Kidney epithelial cell (primary cell): ENCODE measurements around the gene HTRA1. TPM values are rescaled to one million over a fixed set of nuclear protein-coding genes. Genes with fewer than 3 reads are reported as not detected.

Source experiments
- DNase-seq: peaks from one replicate; pipeline ENCODE4 v3.0.0-alpha.2; 2010; ENCODE audit warnings: low read depth
- H3K27me3 ChIP-seq: 2 replicates; pipeline ENCODE4 v1.6.0; 2011; ENCODE audit warnings: low read length; ENCODE audit not compliant: control insufficient read depth, insufficient read depth
- H3K36me3 ChIP-seq: 2 replicates; pipeline ENCODE4 v1.5.1; 2011; ENCODE audit warnings: low read length; ENCODE audit not compliant: control insufficient read depth, insufficient read depth
- H3K4me3 ChIP-seq: 2 replicates; pipeline ENCODE4 v1.5.1; 2011; ENCODE audit warnings: low read depth, mild to moderate bottlenecking, control low read depth, low read length
- total RNA-seq: library from RNA; depleted of rRNA; stranded (reverse); fragments of >200 nt; gene quantifications from 2 replicates; pipeline ENCODE4 v1.2.3, GENCODE V29; 2015
- TF ChIP-seq, protein P1 (sequence below): IDR thresholded peaks from 2 replicates; pipeline ENCODE4 v1.5.1; 2011; ENCODE audit warnings: mild to moderate bottlenecking, moderate library complexity, low read length, control low read depth, inconsistent platforms; ENCODE audit not compliant: insufficient read depth, poor library complexity, severe bottlenecking

Gene HTRA1
- total RNA-seq, 1 donor from 2014 or later = 110 TPM

DNA sequence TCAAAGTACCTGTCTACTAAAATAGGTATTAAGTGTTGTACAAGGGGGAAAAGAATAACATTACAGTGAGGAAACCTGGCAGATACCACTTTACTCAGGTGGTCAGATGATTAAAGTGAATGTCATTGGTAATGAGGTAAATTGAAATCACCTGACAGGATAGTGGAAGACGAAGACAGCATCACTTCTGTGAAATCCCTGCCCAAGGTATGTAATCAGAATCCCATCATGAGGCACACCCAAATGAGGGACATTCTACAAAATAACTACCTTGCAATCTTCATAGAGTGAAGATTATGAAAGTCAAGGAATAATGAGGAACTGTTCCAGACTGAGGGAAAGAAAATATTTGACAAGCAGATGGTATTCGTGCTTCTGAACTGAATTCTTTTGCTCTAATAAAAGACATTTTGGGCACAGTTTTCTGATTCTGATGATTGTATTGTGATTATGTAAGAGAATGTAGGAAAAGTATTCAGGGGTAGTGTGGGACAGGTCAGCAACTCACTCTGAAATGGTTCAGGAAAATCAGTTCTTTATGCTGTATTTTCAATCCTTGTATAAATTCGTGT, 40.2 kb upstream of the HTRA1 start:
- TF ChIP-seq, protein P1, sequence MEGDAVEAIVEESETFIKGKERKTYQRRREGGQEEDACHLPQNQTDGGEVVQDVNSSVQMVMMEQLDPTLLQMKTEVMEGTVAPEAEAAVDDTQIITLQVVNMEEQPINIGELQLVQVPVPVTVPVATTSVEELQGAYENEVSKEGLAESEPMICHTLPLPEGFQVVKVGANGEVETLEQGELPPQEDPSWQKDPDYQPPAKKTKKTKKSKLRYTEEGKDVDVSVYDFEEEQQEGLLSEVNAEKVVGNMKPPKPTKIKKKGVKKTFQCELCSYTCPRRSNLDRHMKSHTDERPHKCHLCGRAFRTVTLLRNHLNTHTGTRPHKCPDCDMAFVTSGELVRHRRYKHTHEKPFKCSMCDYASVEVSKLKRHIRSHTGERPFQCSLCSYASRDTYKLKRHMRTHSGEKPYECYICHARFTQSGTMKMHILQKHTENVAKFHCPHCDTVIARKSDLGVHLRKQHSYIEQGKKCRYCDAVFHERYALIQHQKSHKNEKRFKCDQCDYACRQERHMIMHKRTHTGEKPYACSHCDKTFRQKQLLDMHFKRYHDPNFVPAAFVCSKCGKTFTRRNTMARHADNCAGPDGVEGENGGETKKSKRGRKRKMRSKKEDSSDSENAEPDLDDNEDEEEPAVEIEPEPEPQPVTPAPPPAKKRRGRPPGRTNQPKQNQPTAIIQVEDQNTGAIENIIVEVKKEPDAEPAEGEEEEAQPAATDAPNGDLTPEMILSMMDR = no peak
- peaks cover 2% of the 10 kb centered on the region for H3K36me3 ChIP-seq
- no peaks in the 10 kb centered on the region for H3K27me3 ChIP-seq
- H3K4me3 ChIP-seq = no peak overlapping the region
- DNase-seq = no peak

DNA sequence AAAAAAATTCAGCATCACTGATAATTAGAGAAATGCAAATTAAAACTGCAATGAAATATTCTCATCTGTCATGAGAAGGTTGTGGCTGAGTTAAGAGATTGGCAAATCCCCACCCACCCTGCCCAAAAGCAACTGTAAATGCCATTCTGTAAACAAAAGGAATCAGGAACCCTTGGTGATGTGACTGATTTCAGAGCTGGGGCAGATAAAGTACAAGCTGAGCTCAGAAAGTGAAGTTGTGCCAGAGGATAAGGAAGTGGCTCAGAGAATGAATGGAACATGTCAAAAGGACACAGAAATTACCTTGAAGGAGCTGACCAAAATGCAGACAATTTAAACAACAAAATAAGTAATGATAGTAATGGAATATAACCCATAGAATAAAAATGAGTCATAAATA, 39.6 kb upstream of the HTRA1 start:
- peaks cover 1% of the 10 kb centered on the region for H3K36me3 ChIP-seq

DNA sequence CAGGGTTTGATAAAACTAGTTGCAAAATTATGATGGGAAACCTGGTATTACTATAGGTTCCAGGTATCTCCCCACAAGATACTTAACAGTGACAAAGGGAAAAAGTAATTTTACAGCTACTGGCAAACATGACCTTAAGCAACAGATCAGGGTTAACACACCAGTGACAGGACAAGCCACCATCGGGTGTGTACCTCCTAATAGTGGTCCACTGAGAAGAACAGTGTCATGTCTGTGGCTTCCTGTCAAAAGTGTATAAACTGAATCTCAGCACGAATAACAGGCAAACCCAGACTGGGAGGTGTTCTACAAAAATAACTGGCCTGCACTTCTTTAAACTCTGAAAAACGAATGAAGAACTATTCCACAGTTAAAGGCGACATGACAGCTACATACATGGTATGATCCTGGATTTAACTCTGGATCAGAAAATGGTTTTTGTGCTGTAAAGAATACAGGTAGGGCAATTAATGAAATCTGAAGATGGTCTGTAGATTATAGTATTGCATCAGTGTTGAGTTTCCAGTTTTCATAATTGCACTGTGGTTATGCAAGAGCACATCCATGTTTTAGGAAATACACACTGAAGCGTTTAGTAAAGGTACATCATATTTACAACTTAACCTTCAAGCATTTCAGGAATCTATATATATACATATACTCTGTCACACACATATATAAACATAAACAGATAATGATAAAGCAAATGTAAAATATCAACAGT, 38.9 kb upstream of the HTRA1 start:
- no peaks in the 10 kb centered on the region for H3K27me3 ChIP-seq
- TF ChIP-seq, protein P1 = no peak
- H3K36me3 ChIP-seq = peaks cover 1% of the 10 kb centered on the region
- no peak overlapping the region for H3K4me3 ChIP-seq
- DNase-seq = no peak

More for the DNA sequence above, 39.6 kb upstream of the HTRA1 start:
- no peak overlapping the region for H3K4me3 ChIP-seq
- TF ChIP-seq, protein P1 = no peak
- DNase-seq = no peak
- H3K27me3 ChIP-seq = no peaks in the 10 kb centered on the region

DNA sequence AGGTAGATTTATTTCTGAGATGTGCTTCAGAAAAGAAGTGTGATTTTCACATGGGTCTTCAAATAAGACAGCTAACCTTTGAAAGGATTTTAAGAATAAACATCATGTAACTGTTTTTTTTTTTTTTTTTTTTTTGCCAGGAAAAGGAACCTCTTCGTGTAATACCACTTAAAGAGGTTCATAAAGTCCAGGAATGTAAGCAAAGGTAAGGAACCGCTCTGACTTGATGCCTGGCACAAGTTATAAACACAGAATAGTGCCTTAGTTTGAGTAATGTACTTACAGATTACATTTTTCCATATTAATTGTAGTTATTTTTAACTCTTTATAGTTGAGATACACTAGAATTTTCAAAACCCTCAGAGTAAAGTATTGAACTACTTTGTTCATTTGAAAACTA, 37.3 kb upstream of the HTRA1 start:
- H3K36me3 ChIP-seq = peaks cover 1% of the 10 kb centered on the region
- no peaks in the 10 kb centered on the region for H3K27me3 ChIP-seq
- no peak for DNase-seq
- no peak overlapping the region for H3K4me3 ChIP-seq
- TF ChIP-seq, protein P1 = no peak

DNA sequence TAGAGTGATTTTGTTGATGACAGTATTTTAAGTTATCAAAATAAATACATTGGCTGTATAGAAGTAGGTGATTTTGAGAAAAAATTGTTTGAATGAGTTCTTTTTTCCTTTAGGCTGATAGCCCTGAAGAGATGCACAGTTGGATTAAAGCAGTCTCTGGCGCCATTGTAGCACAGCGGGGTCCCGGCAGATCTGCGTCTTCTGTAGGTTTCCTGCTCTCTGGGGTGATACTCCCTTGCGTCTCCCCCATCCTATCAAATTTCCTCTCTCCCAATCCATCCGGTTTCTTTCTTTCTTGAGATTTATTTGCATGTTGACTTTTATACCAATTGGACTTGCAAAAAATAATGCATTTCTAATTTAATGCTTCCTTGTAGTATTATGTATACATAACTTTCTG, 34.5 kb upstream of the HTRA1 start:
- H3K27me3 ChIP-seq = no peaks in the 10 kb centered on the region
- no peak overlapping the region for H3K4me3 ChIP-seq
- DNase-seq = no peak
- TF ChIP-seq, protein P1 = no peak
- H3K36me3 ChIP-seq = peaks cover 2% of the 10 kb centered on the region

DNA sequence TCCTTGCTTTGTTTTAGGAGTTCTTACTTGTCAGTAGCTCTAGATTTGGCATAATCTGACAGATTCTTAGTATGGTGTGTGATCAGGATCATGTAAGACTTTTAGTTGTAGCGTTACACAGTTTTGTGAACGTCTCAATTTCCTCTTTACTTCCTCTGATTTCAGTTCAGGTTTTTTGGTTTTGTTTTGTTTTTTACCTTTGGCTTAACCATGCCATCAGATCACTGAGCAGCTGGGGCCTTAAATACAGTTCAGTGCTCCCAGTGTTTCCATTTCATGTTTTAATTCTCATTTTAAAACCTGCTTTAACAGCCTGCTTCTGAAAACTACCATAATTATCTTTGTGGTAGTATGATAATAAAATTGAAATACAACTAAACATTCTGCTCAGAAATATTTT, 34.1 kb upstream of the HTRA1 start:
- TF ChIP-seq, protein P1 = no peak
- peaks cover 2% of the 10 kb centered on the region for H3K36me3 ChIP-seq
- DNase-seq = no peak
- no peak overlapping the region for H3K4me3 ChIP-seq
- no peaks in the 10 kb centered on the region for H3K27me3 ChIP-seq
